GM12892 (cell line): ENCODE results near the gene COL4A1.

ENCODE experiments used
- POLR2A ChIP-seq: IDR thresholded peaks from 2 replicates; pipeline ENCODE4 v1.6.1; 2011; ENCODE audit warnings: low read depth, low read length, control low read depth
- POLR2AphosphoS5 ChIP-seq: IDR thresholded peaks from 2 replicates; pipeline ENCODE4 v1.6.1; 2011; ENCODE audit warnings: low read depth, low read length, control low read depth
- TAF1 ChIP-seq: IDR thresholded peaks from 2 replicates; pipeline ENCODE4 v1.6.1; 2011; ENCODE audit warnings: low read depth, mild to moderate bottlenecking, control low read depth, low read length, borderline replicate concordance

DNA sequence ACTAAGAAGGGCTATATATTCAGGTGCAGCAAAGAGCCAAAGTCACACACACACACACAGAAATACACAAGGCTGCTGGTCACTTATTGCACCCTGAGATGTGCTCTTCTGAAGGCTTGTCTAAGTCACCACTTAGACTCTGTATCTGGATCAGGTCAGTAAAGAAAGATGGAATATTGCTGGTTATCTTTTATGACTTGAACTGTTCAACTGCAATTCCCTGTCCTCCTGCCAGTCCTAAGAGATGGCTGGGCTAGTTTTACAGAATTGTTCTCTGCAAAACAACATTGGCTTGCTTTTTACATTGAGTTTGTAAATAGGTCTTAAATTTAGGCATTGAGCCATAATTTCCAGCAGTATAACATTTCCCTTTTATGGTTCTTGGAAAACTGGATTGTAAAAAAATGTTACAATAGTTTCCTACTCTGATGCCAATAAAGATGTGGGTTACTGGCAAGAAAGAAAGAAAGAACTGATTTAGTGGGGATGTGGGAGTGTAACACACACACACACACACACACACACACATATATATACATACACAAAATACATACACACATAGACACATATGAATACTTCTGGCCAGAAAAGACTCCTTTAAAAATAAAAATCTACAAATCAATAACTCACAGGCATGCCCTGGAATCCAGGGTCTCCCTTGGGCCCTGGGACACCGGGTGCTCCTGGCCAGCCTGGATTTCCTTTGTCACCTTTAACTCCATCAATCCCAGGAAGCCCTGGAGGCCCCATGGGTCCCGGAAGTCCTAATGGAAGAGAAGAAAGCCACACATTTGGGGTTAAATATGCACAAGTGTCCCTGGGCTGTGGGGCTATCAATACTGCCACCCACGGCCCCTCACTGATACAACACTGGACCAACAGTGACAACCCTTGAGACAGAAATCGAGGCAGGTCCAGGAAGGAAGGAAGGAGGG, 137.7 kb downstream of the COL4A1 start:
- TF ChIP-seq POLR2AphosphoS5 (no peak), POLR2A (no peak), TAF1 (no peak)
